ENCODE data around the gene TMEM95.
"Not testable (repeated sequence)": the region's sequence is repeated elsewhere in the genome, so short reads cannot be mapped to it uniquely, and the experiment has no call there.

Gene TMEM95

GRCh38 chr17:7323731-7324437, 31.1 kb upstream of the TMEM95 start:
- DNase-seq: peak; percentile 73

- no peak for DNase-seq
These were observed 30.5 kb upstream of the TMEM95 start for GRCh38 chr17:7324438-7324779.

GRCh38 chr17:7325031-7325528, 29.9 kb upstream of the TMEM95 start:
- DNase-seq: no peak

GRCh38 chr17:7326186-7326585, 28.8 kb upstream of the TMEM95 start:
- no peak for DNase-seq

GRCh38 chr17:7327056-7327455, 27.9 kb upstream of the TMEM95 start:
- no peak for DNase-seq

GRCh38 chr17:7327501-7327900, 27.5 kb upstream of the TMEM95 start:
- no peak for DNase-seq

- no peak for DNase-seq
These were observed 26.9 kb upstream of the TMEM95 start for GRCh38 chr17:7328009-7328408.

- DNase-seq: no peak
These were observed 26.0 kb upstream of the TMEM95 start, which contains the start of gene NEURL4 for GRCh38 chr17:7328840-7329373. NEURL4 (minus strand) TSS chr17:7329335; CDS start chr17:7329312, 23 bp downstream.

GRCh38 chr17:7329374-7329996, 25.5 kb upstream of the TMEM95 start:
- DNase-seq: peak; percentile 93

- peak; percentile 76 for DNase-seq
These were observed 24.8 kb upstream of the TMEM95 start for GRCh38 chr17:7329997-7330637.

GRCh38 chr17:7330638-7331015, 24.3 kb upstream of the TMEM95 start:
- DNase-seq: no peak

GRCh38 chr17:7332111-7332510, 22.8 kb upstream of the TMEM95 start:
- DNase-seq: no peak

GRCh38 chr17:7332600-7333069, 22.3 kb upstream of the TMEM95 start:
- not testable (repeated sequence) for DNase-seq

- DNase-seq: no peak
These were observed 19.9 kb upstream of the TMEM95 start for GRCh38 chr17:7334938-7335538.

- not testable (repeated sequence) for DNase-seq
These were observed 19.2 kb upstream of the TMEM95 start for GRCh38 chr17:7335765-7336164.

- DNase-seq: peak; percentile 74
These were observed 18.4 kb upstream of the TMEM95 start, which contains the start of gene ACAP1 for GRCh38 chr17:7336240-7337175. ACAP1 (plus strand) TSS chr17:7336529; CDS start chr17:7336735, 206 bp downstream.

GRCh38 chr17:7337600-7337999, 17.4 kb upstream of the TMEM95 start:
- not testable (repeated sequence) for DNase-seq

GRCh38 chr17:7340179-7340578, 14.8 kb upstream of the TMEM95 start:
- DNase-seq: no peak

GRCh38 chr17:7341842-7342241, 13.1 kb upstream of the TMEM95 start:
- no peak for DNase-seq

- DNase-seq: no peak
These were observed 11.7 kb upstream of the TMEM95 start for GRCh38 chr17:7343250-7343649.

- DNase-seq: no peak
These were observed 8.0 kb upstream of the TMEM95 start for GRCh38 chr17:7346761-7347614.

All from activated CD4-positive, CD25-positive, alpha-beta regulatory T cell treated with anti-CD3 and anti-CD28 coated beads, Interleukin-2, amount 50 U/mL, for 72 hours (primary cell).